Transverse colon (tissue), 3 donors: ENCODE measurements around the gene PRLH.

Experiments
- POLR2A ChIP-seq: fragments of 450-650 bp; IDR thresholded peaks from one replicate; pipeline ENCODE4 v1.6.1; 2016; ENCODE audit warnings: antibody characterized with exemption, mild to moderate bottlenecking, moderate library complexity
- TF ChIP-seq, protein P1 (sequence below), 5 experiments: fragments of 200-600 bp in 3 of 5; fragments of 450-650 bp in 2 of 5; sonication (generic) in 3 of 5; IDR thresholded peaks; 1 replicate in 2 of 5; 2 replicates in 3 of 5; pipeline ENCODE4 v1.5.1; 2016 to 2017; ENCODE audit warnings: antibody characterized with exemption in 5 of 5, inconsistent platforms in 3 of 5, mild to moderate bottlenecking in 2 of 5, moderate library complexity in 1 of 5

DNA sequence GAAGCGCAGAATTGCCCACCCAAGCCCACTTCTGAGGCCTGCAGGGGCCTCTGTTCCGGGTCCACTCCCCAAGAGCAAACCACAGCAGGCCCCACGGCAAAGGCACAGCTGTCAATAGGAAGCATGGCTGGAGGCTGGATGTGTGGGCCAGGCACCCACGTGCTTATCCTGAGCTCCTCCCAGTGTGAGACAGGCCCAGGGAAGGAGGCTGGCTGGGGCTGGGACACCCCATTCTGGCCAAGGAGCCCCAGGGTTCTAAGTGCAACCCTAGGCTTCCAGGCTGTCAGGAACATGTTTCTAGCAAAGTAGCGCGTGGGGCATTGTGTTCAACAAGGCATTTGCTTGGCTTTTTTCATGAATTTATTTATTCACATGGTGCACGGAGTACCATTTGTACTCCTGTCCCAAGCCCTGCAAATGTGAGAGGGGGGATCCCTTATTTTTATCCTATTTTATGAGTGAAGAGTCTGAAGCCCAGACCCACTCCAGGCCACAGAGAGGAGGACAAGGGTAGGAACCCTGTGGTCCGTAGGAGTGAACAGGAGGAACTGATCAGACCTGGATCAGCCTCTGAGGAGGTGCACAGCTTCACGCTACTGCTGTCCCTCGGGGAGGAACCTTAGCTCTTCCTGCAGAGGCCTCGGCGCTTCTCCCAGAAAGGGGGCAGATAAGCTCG, 30.3 kb downstream of the PRLH start:
- TF ChIP-seq, protein P1, sequence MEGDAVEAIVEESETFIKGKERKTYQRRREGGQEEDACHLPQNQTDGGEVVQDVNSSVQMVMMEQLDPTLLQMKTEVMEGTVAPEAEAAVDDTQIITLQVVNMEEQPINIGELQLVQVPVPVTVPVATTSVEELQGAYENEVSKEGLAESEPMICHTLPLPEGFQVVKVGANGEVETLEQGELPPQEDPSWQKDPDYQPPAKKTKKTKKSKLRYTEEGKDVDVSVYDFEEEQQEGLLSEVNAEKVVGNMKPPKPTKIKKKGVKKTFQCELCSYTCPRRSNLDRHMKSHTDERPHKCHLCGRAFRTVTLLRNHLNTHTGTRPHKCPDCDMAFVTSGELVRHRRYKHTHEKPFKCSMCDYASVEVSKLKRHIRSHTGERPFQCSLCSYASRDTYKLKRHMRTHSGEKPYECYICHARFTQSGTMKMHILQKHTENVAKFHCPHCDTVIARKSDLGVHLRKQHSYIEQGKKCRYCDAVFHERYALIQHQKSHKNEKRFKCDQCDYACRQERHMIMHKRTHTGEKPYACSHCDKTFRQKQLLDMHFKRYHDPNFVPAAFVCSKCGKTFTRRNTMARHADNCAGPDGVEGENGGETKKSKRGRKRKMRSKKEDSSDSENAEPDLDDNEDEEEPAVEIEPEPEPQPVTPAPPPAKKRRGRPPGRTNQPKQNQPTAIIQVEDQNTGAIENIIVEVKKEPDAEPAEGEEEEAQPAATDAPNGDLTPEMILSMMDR (IDR thresholded peaks at IDR 0.05) = no peak
- no peak for TF ChIP-seq POLR2A
